ENCODE results near the gene YTHDC1.

YTHDC1 gene

GRCh38 chr4:68358988-68359387 lies 9.1 kb upstream of the YTHDC1 start:
- no peak for DNase-seq

- DNase-seq = no peak
Observed at GRCh38 chr4:68352791-68353190, 2.9 kb upstream of the YTHDC1 start.

GRCh38 chr4:68349279-68349648 lies 626 bp downstream of the YTHDC1 start:
- DNase-seq = peak; percentile 20

- DNase-seq = no peak
Observed at GRCh38 chr4:68348577-68348976, 1.3 kb downstream of the YTHDC1 start.

GRCh38 chr4:68347845-68348244 lies 2.0 kb downstream of the YTHDC1 start:
- DNase-seq = no peak

- DNase-seq = no peak
Observed at GRCh38 chr4:68346461-68346860, 3.4 kb downstream of the YTHDC1 start.

GRCh38 chr4:68344785-68345184 lies 5.1 kb downstream of the YTHDC1 start:
- no peak for DNase-seq

- no peak for DNase-seq
Observed at GRCh38 chr4:68344049-68344448, 5.8 kb downstream of the YTHDC1 start.

- DNase-seq = no peak
Observed at GRCh38 chr4:68342134-68342533, 7.8 kb downstream of the YTHDC1 start.

- DNase-seq = no peak
Observed at GRCh38 chr4:68338625-68339024, 11.3 kb downstream of the YTHDC1 start.

GRCh38 chr4:68337522-68337921 lies 12.4 kb downstream of the YTHDC1 start:
- DNase-seq = no peak

- DNase-seq = no peak
Observed at GRCh38 chr4:68337004-68337403, 12.9 kb downstream of the YTHDC1 start.

- DNase-seq = no peak
Observed at GRCh38 chr4:68336530-68336929, 13.4 kb downstream of the YTHDC1 start.

GRCh38 chr4:68326141-68326540 lies 23.7 kb downstream of the YTHDC1 start:
- no peak for DNase-seq

GRCh38 chr4:68324519-68325262 lies 25.2 kb downstream of the YTHDC1 start:
- no peak for DNase-seq

GRCh38 chr4:68319040-68319439 lies 30.9 kb downstream of the YTHDC1 start:
- DNase-seq = no peak

- no peak for DNase-seq
Observed at GRCh38 chr4:68316193-68316969, 33.5 kb downstream of the YTHDC1 start.

GRCh38 chr4:68310651-68311247 lies 39.1 kb downstream of the YTHDC1 start:
- no peak for DNase-seq

- no peak for DNase-seq
Observed at GRCh38 chr4:68304731-68305130, 45.2 kb downstream of the YTHDC1 start.

GRCh38 chr4:68299492-68300457 lies 50.1 kb downstream of the YTHDC1 start:
- no peak for DNase-seq

- no peak for DNase-seq
Observed at GRCh38 chr4:68297137-68297536, 52.8 kb downstream of the YTHDC1 start.

- DNase-seq = no peak
Observed at GRCh38 chr4:68291256-68291655, 58.6 kb downstream of the YTHDC1 start.

- DNase-seq = no peak
Observed at GRCh38 chr4:68288393-68288740, 61.5 kb downstream of the YTHDC1 start.

Measured in effector CD8-positive, alpha-beta T cell (primary cell).